Mesendoderm (in vitro differentiated cells): Measurements from ENCODE around the gene RHOT2.

Experiments
- DNase-seq: peaks from one replicate; pipeline ENCODE4 v3.0.0; 2013
- H2AK5ac ChIP-seq: 2 replicates; pipeline ENCODE4 v1.6.1; 2013; ENCODE audit warnings: low read length, inconsistent platforms
- H2BK120ac ChIP-seq: 2 replicates; pipeline ENCODE4 v1.6.1; 2013; ENCODE audit warnings: low read depth, mild to moderate bottlenecking, low read length, moderate library complexity, mixed read lengths
- H2BK15ac ChIP-seq: replicated peaks from 2 replicates; pipeline ENCODE4 v1.6.1; 2013; ENCODE audit warnings: low read depth, mild to moderate bottlenecking, moderate library complexity
- H2BK5ac ChIP-seq: 2 replicates; pipeline ENCODE4 v1.6.1; 2013; ENCODE audit warnings: low read length, inconsistent platforms
- H3K18ac ChIP-seq: 2 replicates; pipeline ENCODE4 v1.6.1; 2013; ENCODE audit warnings: mild to moderate bottlenecking, low read length, mixed read lengths
- H3K23ac ChIP-seq: one replicate; pipeline ENCODE4 v1.6.1; 2013; ENCODE audit warnings: low read length
- H3K27ac ChIP-seq: 2 replicates; pipeline ENCODE4 v1.5.1; 2013; ENCODE audit warnings: low read depth, mild to moderate bottlenecking, inconsistent platforms, low read length, moderate library complexity
- H3K27me3 ChIP-seq: 2 replicates; pipeline ENCODE4 v1.6.1; 2013; ENCODE audit warnings: low read length, control low read depth, mild to moderate bottlenecking, inconsistent platforms; ENCODE audit not compliant: insufficient read depth, poor library complexity
- H3K36me3 ChIP-seq: 2 replicates; pipeline ENCODE4 v1.6.1; 2013; ENCODE audit warnings: low read length, inconsistent platforms; ENCODE audit not compliant: control insufficient read depth, insufficient read depth
- H3K4ac ChIP-seq: one replicate; pipeline ENCODE4 v1.6.1; 2013; ENCODE audit warnings: low read depth, mild to moderate bottlenecking, low read length, moderate library complexity
- H3K4me1 ChIP-seq: 2 replicates; pipeline ENCODE4 v1.6.1; 2013; ENCODE audit warnings: low read depth, low read length, inconsistent platforms; ENCODE audit not compliant: control insufficient read depth
- H3K4me2 ChIP-seq: 2 replicates; pipeline ENCODE4 v1.6.1; 2013; ENCODE audit warnings: low read length
- H3K4me3 ChIP-seq: 2 replicates; pipeline ENCODE4 v1.5.1; 2013; ENCODE audit warnings: mild to moderate bottlenecking, low read length
- H3K56ac ChIP-seq: one replicate; pipeline ENCODE4 v1.6.1; 2013; ENCODE audit warnings: low read length
- H3K79me1 ChIP-seq: 2 replicates; pipeline ENCODE4 v1.6.1; 2013; ENCODE audit warnings: low read length, inconsistent platforms
- H3K79me2 ChIP-seq: 2 replicates; pipeline ENCODE4 v1.6.1; 2013; ENCODE audit warnings: mild to moderate bottlenecking, low read length; ENCODE audit not compliant: control insufficient read depth, insufficient read depth
- H3K9ac ChIP-seq: 2 replicates; pipeline ENCODE4 v1.6.1; 2013; ENCODE audit warnings: low read length, inconsistent platforms
- H4K5ac ChIP-seq: one replicate; pipeline ENCODE4 v1.6.1; 2013; ENCODE audit warnings: low read length
- H4K8ac ChIP-seq: one replicate; pipeline ENCODE4 v1.6.1; 2013; ENCODE audit warnings: low read depth, mild to moderate bottlenecking, control low read depth, low read length, moderate library complexity
- WGBS: extraction: QIAGEN DNeasy Blood & Tissue Kit; methylation state at CpG from one replicate; pipeline ENCODE4 v1.1.7; 2013; ENCODE audit warnings: low lambda C conversion rate, missing lambda C conversion rate; ENCODE audit not compliant: insufficient coverage; ENCODE audit errors: extremely low coverage; 5-methylcytosine and 5-hydroxymethylcytosine counted together

The RHOT2 gene

GRCh38 chr16:714558-715476 is 46.9 kb downstream of the RHOT2 start, which contains the start of gene METRN:
Gene METRN (plus strand): TSS chr16:715118. CDS start chr16:715290, 172 bp downstream.
- no peak within 1 kb of the TSS for H2BK15ac ChIP-seq
- H2BK120ac ChIP-seq = no peak within 1 kb of the TSS
- peak; percentile 83 for DNase-seq
- H3K18ac ChIP-seq = no peak within 1 kb of the TSS
- no peaks in the 10 kb centered on the region for H3K36me3 ChIP-seq
- no peaks in the 10 kb centered on the region for H3K4me1 ChIP-seq
- H4K5ac ChIP-seq = no peak within 1 kb of the TSS
- H3K23ac ChIP-seq = no peak within 1 kb of the TSS
- H4K8ac ChIP-seq = no peak within 1 kb of the TSS
- H3K56ac ChIP-seq = peak within 1 kb of the TSS; percentile 58
- no peak within 1 kb of the TSS for H2AK5ac ChIP-seq
- H3K27ac ChIP-seq = no peak within 1 kb of the TSS
- H3K27me3 ChIP-seq = peaks cover 7% of the 10 kb centered on the region
- H2BK5ac ChIP-seq = no peak within 1 kb of the TSS
- H3K4ac ChIP-seq = no peak within 1 kb of the TSS
- H3K4me3 ChIP-seq = no peak within 1 kb of the TSS
- peak within 1 kb of the TSS; percentile 58 for H3K4me2 ChIP-seq
- no peaks in the 10 kb centered on the region for H3K79me1 ChIP-seq
- WGBS = no CpG with 5 or more reads among the region's 108 CpGs
- no peaks in the 10 kb centered on the region for H3K79me2 ChIP-seq
- peak within 1 kb of the TSS; percentile 47 for H3K9ac ChIP-seq

- Histone ChIP-seq H3K4ac (no peak overlapping the region), H2BK15ac (no peak overlapping the region), H3K4me1 (peaks cover 4% of the 10 kb centered on the region), H2BK120ac (no peak overlapping the region), H3K79me1 (no peaks in the 10 kb centered on the region), H3K18ac (no peak overlapping the region), H3K79me2 (no peaks in the 10 kb centered on the region), H3K27me3 (peaks cover 7% of the 10 kb centered on the region), H4K5ac (no peak overlapping the region), H3K56ac (peak overlapping the region; percentile 58), H3K27ac (no peak overlapping the region), H3K36me3 (no peaks in the 10 kb centered on the region), H3K23ac (no peak overlapping the region), H2BK5ac (no peak overlapping the region), H3K9ac (peak overlapping the region; percentile 47), H2AK5ac (no peak overlapping the region), H3K4me3 (no peak overlapping the region), H3K4me2 (peak overlapping the region; percentile 58), H4K8ac (no peak overlapping the region)
- no CpG with 5 or more reads among the region's 74 CpGs for WGBS
- peak; percentile 30 for DNase-seq
These were observed 47.7 kb downstream of the RHOT2 start for GRCh38 chr16:715477-716199.

GRCh38 chr16:716200-716568 is 48.3 kb downstream of the RHOT2 start:
- peak overlapping the region; percentile 17 for H3K56ac ChIP-seq
- no peak overlapping the region for H2BK15ac ChIP-seq
- DNase-seq = peak; percentile 32
- no peak overlapping the region for H3K27ac ChIP-seq
- no peaks in the 10 kb centered on the region for H3K79me1 ChIP-seq
- no peak overlapping the region for H3K9ac ChIP-seq
- no peak overlapping the region for H2BK120ac ChIP-seq
- H3K4me2 ChIP-seq = no peak overlapping the region
- H3K36me3 ChIP-seq = no peaks in the 10 kb centered on the region
- H3K27me3 ChIP-seq = peaks cover 7% of the 10 kb centered on the region
- H2AK5ac ChIP-seq = no peak overlapping the region
- H4K5ac ChIP-seq = no peak overlapping the region
- H4K8ac ChIP-seq = no peak overlapping the region
- no peak overlapping the region for H3K4me3 ChIP-seq
- no peak overlapping the region for H2BK5ac ChIP-seq
- H3K79me2 ChIP-seq = no peaks in the 10 kb centered on the region
- H3K4me1 ChIP-seq = peaks cover 4% of the 10 kb centered on the region
- no peak overlapping the region for H3K4ac ChIP-seq
- no peak overlapping the region for H3K18ac ChIP-seq
- WGBS = no CpG with 5 or more reads among the region's 12 CpGs
- peak overlapping the region; percentile 4 for H3K23ac ChIP-seq

- H3K36me3 ChIP-seq = no peaks in the 10 kb centered on the region
- no peaks in the 10 kb centered on the region for H3K79me2 ChIP-seq
- no peak overlapping the region for H3K18ac ChIP-seq
- H2BK5ac ChIP-seq = no peak overlapping the region
- no peak overlapping the region for H3K4me2 ChIP-seq
- H3K4me1 ChIP-seq = peaks cover 4% of the 10 kb centered on the region
- H3K56ac ChIP-seq = no peak overlapping the region
- no peak overlapping the region for H3K4ac ChIP-seq
- H2BK15ac ChIP-seq = no peak overlapping the region
- no peak overlapping the region for H3K23ac ChIP-seq
- H3K4me3 ChIP-seq = no peak overlapping the region
- peaks cover 7% of the 10 kb centered on the region for H3K27me3 ChIP-seq
- no peak overlapping the region for H2AK5ac ChIP-seq
- H3K27ac ChIP-seq = no peak overlapping the region
- no CpG with 5 or more reads among the region's 29 CpGs for WGBS
- no peak overlapping the region for H4K8ac ChIP-seq
- H3K79me1 ChIP-seq = no peaks in the 10 kb centered on the region
- no peak overlapping the region for H3K9ac ChIP-seq
- H2BK120ac ChIP-seq = no peak overlapping the region
- H4K5ac ChIP-seq = no peak overlapping the region
- no peak for DNase-seq
These were observed 48.9 kb downstream of the RHOT2 start for GRCh38 chr16:716768-717325.

GRCh38 chr16:717450-718245 is 49.7 kb downstream of the RHOT2 start:
- Histone ChIP-seq H2BK120ac (no peak overlapping the region), H3K36me3 (no peaks in the 10 kb centered on the region), H3K4me1 (peaks cover 4% of the 10 kb centered on the region), H2BK5ac (no peak overlapping the region), H3K18ac (no peak overlapping the region), H3K4ac (no peak overlapping the region), H3K56ac (no peak overlapping the region), H2AK5ac (no peak overlapping the region), H3K27ac (no peak overlapping the region), H4K5ac (no peak overlapping the region), H3K27me3 (peaks cover 7% of the 10 kb centered on the region), H3K23ac (no peak overlapping the region), H3K9ac (no peak overlapping the region), H3K4me3 (no peak overlapping the region), H4K8ac (no peak overlapping the region), H2BK15ac (no peak overlapping the region), H3K79me2 (no peaks in the 10 kb centered on the region), H3K79me1 (no peaks in the 10 kb centered on the region), H3K4me2 (no peak overlapping the region)
- DNase-seq = no peak
- WGBS = no CpG with 5 or more reads among the region's 32 CpGs
